ENCODE results near the gene LAMA2. TPM values are rescaled to one million over a fixed set of nuclear protein-coding genes. Genes with fewer than 3 reads are reported as not detected.

The LAMA2 gene
- total RNA-seq, 1 experiment from 2014 or later: 17.6 TPM

DNA sequence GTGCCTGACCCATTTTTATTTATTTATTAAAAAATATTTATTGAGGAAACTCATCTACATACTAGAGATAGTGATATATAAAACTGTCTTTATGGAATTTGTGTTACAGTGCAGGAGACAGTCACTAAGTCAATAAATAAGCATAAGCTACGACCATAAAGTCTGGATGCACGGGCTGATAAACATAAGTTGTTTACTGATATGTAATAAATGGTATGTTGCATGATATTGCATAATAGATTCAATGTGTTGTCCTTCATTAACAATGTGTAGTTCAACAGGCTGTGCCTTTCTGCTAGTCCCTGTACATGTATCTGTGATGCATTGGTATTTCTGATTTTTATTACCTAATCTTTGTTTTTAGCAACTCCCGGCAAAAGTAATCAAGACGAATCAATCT, 515.8 kb downstream of the LAMA2 start:
- Histone ChIP-seq H3K36me3 (no peaks in the 10 kb centered on the region), H3K4me1 (no peaks in the 10 kb centered on the region), H3K27me3 (no peaks in the 10 kb centered on the region), H3K27ac (no peak overlapping the region), H3K9me3 (replicated peaks) (no peaks in the 10 kb centered on the region), H3K4me3 (no peak overlapping the region)
- DNase-seq: no peak

DNA sequence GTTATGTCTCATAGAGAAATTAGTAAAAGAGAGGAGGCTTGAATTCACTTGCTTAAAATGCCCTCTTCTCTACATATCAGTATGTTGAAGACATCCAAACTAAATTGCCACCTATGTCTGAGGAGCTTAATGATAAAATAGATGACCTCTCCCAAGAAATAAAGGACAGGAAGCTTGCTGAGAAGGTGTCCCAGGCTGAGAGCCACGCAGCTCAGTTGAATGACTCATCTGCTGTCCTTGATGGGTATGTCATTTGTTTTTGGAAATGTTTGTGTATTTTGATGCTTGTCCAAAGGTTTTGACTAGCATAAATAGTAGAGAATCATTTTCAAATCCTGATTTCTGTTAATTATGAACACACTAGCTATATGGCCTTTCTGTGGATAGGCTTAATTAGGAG, 519.3 kb downstream of the LAMA2 start:
- no peak overlapping the region for H3K4me3 ChIP-seq
- H3K9me3 ChIP-seq (replicated peaks): no peaks in the 10 kb centered on the region
- no peak for DNase-seq
- no peaks in the 10 kb centered on the region for H3K36me3 ChIP-seq
- H3K4me1 ChIP-seq: no peaks in the 10 kb centered on the region
- no peak overlapping the region for H3K27ac ChIP-seq
- H3K27me3 ChIP-seq: no peaks in the 10 kb centered on the region

DNA sequence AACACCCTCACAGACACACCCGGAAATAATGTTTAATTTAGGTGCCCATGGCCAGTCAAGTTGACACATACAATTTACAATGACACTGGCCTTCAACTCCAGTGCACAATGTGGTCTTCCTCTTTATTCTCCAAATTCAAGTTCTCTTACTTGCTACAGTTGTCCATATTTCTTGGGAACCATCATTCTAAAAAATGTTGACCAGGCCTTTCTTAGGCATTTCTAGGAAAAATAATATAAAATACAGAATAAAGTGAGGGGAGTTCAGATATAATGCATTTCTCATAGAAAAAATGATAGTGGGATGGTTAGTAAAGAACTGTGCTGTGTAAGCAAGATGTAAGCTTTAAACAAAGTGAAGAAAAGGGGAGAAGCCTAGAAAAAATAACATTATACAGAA, 528.2 kb downstream of the LAMA2 start:
- H3K4me1 ChIP-seq: no peaks in the 10 kb centered on the region
- no peak for DNase-seq
- no peaks in the 10 kb centered on the region for H3K27me3 ChIP-seq
- no peaks in the 10 kb centered on the region for H3K9me3 ChIP-seq (replicated peaks)
- no peak overlapping the region for H3K27ac ChIP-seq
- H3K4me3 ChIP-seq: no peak overlapping the region
- H3K36me3 ChIP-seq: no peaks in the 10 kb centered on the region

DNA sequence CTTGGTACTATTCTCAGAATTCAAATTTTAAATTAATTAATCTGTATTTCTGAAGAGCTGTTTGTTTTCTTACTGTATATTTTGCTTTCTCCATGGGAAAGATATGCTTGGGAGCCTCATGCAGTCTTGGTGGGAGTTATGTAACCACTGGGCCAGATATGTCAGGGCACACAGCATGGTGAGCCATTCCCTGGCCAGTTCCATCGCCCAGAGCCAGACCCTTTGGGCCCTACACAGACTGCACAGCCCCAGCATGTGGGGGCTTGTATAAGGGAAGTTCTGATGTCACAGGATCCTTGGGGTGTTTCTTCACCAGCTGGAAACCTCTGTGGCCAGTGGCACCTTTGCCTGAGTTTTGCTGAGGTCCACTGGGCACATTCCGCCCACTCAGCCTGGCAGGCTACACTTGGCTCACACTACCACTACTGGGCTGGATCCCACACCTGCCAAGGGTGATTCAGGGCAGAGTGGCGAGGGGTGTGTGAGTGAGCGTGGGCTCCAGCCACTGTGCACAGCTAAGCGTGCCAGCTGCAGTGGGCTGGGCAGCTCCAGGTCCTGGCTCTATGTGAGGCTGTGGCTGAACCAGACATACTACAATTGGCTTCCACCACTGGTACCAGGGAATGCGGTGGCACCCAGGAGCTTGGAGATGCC, 533.5 kb downstream of the LAMA2 start:
- H3K36me3 ChIP-seq: no peaks in the 10 kb centered on the region
- no peak for DNase-seq
- no peak overlapping the region for H3K27ac ChIP-seq
- no peaks in the 10 kb centered on the region for H3K27me3 ChIP-seq
- no peaks in the 10 kb centered on the region for H3K9me3 ChIP-seq (replicated peaks)
- H3K4me3 ChIP-seq: no peak overlapping the region
- H3K4me1 ChIP-seq: no peaks in the 10 kb centered on the region

DNA sequence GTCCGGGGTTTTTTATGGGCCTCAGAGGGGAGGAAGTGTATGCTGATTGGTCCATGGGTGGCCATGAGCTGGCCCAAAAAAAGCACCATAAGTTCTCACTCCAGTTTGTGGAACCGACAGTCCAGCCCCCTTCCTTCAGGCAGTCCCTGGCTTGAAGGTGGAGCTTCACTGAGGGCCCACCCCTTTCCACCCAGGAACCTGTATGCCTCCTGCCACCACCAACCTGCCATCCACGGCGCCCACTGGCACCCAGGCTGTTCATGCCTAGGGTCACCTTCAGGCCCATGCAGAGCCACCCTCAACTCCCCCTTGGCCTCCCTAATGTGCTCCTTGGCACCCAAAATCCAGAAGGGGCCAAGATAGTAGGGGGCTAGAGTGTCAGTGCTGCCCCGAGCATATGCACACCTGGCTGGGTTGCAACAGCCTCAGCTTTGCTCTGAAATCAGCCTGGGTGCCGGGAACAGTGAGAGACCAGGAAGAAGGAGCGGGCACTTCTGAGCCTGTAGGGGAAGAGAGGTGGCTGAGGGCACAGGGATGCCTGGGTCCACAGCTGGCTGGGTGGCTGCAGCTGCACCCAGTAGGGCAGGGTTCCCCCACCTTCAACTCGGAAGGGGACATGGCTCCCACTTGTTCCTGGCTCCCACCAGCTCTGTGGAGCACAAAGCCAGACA, 534.6 kb downstream of the LAMA2 start:
- Histone ChIP-seq H3K27me3 (no peaks in the 10 kb centered on the region), H3K4me1 (no peaks in the 10 kb centered on the region), H3K36me3 (no peaks in the 10 kb centered on the region), H3K27ac (no peak overlapping the region), H3K4me3 (no peak overlapping the region), H3K9me3 (replicated peaks) (no peaks in the 10 kb centered on the region)
- no peak for DNase-seq

DNA sequence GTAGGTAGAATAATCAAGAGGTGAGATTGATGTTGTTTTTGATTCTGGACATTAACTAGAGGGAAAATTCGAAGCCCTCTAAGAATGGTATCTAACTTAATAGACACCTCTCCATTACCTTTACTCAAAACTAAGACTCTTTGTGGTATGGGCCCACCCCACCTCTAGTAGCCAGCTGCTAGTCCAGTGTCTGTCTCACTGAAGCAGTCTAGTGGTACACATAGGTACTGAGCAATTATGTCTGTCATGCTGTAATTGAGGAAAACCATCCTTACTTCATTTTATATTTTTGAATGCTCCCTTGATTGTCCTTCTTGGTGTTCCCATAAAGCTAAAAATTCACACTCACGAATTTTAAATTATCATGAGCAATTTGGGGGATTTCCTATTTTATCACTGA, 536.4 kb downstream of the LAMA2 start:
- H3K9me3 ChIP-seq (replicated peaks): no peaks in the 10 kb centered on the region
- H3K4me1 ChIP-seq: no peaks in the 10 kb centered on the region
- H3K27ac ChIP-seq: no peak overlapping the region
- no peak for DNase-seq
- H3K27me3 ChIP-seq: no peaks in the 10 kb centered on the region
- no peak overlapping the region for H3K4me3 ChIP-seq
- H3K36me3 ChIP-seq: no peaks in the 10 kb centered on the region

DNA sequence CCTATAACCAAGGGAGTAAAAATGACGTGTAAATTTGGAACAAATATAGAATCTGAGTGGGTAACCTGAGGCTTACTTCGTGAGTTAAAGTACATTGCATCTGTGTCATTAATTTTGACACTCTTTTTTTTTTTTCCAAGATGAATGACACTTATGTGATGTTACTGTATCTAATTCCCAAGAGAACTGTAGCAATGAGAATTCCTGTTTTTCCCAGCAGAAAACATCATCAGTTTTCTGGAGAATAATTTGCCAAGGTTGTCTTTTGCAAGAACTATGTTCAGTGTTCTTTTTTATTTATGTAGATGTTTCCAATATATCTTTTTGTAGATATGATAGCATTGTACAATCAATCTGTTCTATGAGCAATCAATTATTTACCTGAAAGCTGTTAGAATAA, 543.4 kb downstream of the LAMA2 start:
- no peaks in the 10 kb centered on the region for H3K9me3 ChIP-seq (replicated peaks)
- H3K4me3 ChIP-seq: no peak overlapping the region
- DNase-seq: no peak
- no peak overlapping the region for H3K27ac ChIP-seq
- H3K4me1 ChIP-seq: no peaks in the 10 kb centered on the region
- H3K27me3 ChIP-seq: no peaks in the 10 kb centered on the region
- no peaks in the 10 kb centered on the region for H3K36me3 ChIP-seq

DNA sequence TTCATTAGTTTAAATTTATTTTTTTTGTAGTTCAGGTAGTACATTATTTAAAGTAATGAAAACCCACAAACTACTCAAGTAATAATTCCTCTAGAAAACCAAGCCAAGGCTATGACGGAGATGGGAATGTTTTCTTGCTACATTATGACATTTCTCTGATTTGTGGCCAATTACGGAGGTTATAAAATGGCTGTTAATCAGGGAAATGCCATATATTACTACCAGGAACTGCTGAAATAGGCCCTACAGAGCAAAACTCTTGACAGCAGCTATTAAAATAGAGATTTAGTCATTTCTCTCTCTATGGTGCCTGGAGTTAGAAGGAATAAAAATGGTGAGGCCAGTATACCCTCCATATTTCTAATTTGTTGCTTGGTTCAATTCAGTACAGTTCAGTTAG, 547.0 kb downstream of the LAMA2 start:
- H3K27ac ChIP-seq: no peak overlapping the region
- DNase-seq: no peak
- no peaks in the 10 kb centered on the region for H3K27me3 ChIP-seq
- no peaks in the 10 kb centered on the region for H3K4me1 ChIP-seq
- no peaks in the 10 kb centered on the region for H3K9me3 ChIP-seq (replicated peaks)
- H3K36me3 ChIP-seq: no peaks in the 10 kb centered on the region
- H3K4me3 ChIP-seq: no peak overlapping the region

DNA sequence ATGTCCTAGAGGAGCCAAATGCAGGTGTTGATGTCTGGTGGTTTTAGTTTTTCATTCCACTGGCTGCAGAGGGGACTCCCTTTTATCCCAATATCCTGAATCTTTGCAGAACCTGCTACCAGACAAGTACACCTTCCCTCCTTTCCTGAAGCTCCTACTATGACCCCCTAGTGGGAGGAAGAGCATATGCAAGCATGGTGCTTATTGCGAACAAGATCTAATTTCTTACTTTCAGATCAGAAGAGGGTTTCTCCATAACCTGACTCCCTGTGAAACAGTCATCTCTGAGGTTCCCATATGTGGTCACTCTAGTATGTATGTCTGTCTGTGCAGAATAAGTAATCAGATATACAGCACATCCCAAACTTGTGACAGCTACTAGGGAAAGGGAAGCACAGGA, 549.8 kb downstream of the LAMA2 start:
- Histone ChIP-seq H3K4me1 (no peaks in the 10 kb centered on the region), H3K9me3 (replicated peaks) (no peaks in the 10 kb centered on the region), H3K27ac (no peak overlapping the region), H3K27me3 (no peaks in the 10 kb centered on the region), H3K4me3 (no peak overlapping the region), H3K36me3 (no peaks in the 10 kb centered on the region)
- DNase-seq: peak in 1 of 2 experiments; percentile 6

DNA sequence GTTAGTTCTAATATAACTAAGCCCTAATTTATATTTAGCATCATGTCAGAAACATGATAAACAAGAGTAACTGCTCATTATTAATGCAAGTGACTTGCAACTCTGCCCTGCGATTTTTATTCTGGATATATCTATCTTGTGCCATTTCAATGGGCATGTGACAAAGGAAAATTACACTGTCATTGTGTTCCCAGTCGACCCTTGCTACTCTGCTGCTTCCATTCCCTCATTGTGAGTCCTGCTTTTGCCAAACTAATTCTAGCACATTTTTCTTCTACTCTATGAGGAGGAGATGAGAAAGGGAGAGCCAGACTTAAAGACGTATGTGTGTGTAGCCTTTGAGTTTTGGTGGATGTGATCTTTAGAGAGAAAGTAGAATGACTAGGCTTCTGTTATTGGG, 551.2 kb downstream of the LAMA2 start:
- DNase-seq: no peak
- H3K36me3 ChIP-seq: no peaks in the 10 kb centered on the region
- H3K4me3 ChIP-seq: no peak overlapping the region
- H3K27ac ChIP-seq: no peak overlapping the region
- H3K4me1 ChIP-seq: no peaks in the 10 kb centered on the region
- H3K9me3 ChIP-seq (replicated peaks): no peaks in the 10 kb centered on the region
- no peaks in the 10 kb centered on the region for H3K27me3 ChIP-seq

DNA sequence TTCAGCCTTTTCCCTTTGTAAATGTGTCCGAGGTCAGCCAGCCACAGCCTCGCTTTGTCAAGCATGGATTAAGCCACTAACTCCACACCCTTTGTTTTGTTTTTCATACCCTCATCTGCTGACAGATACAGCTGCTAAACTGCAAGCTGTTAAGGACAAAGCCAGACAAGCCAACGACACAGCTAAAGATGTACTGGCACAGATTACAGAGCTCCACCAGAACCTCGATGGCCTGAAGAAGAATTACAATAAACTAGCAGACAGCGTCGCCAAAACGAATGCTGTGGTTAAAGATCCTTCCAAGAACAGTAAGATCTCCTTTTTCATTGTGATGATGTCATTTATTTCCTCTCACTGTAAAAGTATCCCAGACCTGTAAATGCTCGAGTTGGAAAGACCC, 557.8 kb downstream of the LAMA2 start:
- DNase-seq: peak; percentile 43 to 70
- 0 out of 2 replicates have a peak, but pooled peaks cover 4% of the 10 kb centered on the region for H3K4me1 ChIP-seq
- no peaks in the 10 kb centered on the region for H3K36me3 ChIP-seq
- H3K27ac ChIP-seq: peak overlapping the region; percentile 13
- H3K4me3 ChIP-seq: peak overlapping the region; percentile 11; the same call in 1 of the 2 replicates
- H3K9me3 ChIP-seq (replicated peaks): no peaks in the 10 kb centered on the region
- H3K27me3 ChIP-seq: no peaks in the 10 kb centered on the region

DNA sequence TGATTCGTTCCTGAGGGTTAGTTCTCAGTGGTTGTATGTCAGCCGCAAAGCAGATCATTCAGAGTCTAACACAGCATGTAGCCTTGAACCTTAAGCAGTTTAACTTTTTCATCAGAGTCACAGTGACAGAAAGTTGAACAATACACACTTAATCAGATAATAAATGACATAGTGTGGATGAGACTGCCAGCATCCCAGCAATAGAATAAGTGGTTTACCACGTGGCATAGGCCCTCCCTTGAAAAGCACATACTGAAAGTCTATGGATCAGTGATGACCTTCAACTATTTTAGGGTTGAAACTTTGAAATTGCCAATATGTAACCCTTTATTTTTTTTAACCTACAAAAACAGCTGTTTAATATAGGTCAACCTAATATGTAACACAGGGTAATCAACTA, 561.7 kb downstream of the LAMA2 start:
- no peak for DNase-seq
- Histone ChIP-seq H3K4me1 (0 out of 2 replicates have a peak, but pooled peaks cover 4% of the 10 kb centered on the region), H3K36me3 (no peaks in the 10 kb centered on the region), H3K4me3 (no peak overlapping the region), H3K9me3 (replicated peaks) (no peaks in the 10 kb centered on the region), H3K27ac (no peak overlapping the region), H3K27me3 (no peaks in the 10 kb centered on the region)

DNA sequence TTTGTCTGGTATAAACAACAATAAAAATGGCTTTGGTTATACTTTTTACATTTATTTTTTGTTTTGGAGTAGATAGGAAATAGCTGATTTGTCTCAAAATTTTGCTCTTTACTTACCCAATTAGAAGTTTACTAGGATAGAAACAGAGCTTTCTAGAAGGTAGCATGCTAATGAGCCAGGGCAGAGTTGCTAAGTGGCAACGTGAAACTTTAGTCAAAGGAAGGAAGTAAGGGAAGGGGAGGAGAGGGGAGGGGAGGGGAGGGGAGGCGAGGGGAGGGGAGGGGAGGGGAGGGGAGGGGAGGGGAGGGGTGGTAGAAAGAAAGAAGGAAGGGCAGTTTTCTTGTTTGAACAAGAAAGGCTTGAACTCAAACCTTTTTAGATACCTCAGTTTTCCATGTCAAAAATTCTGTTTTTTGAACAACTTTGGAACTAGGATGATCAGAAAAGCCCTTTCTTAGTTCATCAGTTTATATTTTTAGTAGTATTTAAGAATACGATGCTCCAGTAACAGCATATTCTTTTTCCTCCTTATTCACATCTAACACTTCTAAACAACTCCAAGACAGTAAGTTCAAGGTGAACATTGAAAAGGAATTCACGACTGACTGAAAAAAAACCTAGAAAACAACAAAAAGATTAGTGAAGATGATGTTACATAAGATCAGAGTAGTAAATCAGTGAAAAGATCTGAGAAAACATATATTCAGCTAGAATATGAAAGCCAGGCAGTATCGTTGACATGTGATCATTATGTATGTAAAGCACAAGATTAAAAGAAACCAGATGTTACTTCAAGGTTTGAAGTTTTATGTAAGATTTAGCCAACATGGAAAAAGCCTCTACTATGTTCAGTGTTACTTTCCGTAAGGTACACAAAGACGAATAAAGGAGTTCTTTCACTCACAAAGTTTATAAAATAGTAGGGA, 563.6 kb downstream of the LAMA2 start:
- H3K9me3 ChIP-seq (replicated peaks): no peaks in the 10 kb centered on the region
- no peaks in the 10 kb centered on the region for H3K27me3 ChIP-seq
- no peak overlapping the region for H3K4me3 ChIP-seq
- H3K36me3 ChIP-seq: no peaks in the 10 kb centered on the region
- H3K27ac ChIP-seq: no peak overlapping the region
- DNase-seq: no peak
- no peaks in the 10 kb centered on the region for H3K4me1 ChIP-seq

DNA sequence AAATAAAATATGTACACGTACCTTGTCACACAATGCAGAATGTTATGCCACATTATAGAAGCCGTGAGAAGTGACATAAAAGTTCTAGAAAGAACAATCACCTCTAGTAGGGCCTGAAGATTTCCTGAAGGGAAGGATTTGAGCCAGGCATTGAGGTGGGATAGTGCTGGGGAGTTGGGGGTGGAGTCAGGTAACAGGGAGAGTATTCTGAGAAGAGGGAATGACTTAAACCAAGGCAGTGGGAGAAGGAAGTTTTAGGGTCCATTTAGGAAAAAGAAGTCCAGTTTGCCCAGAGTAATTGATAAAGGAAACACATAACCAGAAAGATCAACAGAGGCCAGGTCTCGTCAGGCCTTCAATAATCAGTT, 564.2 kb downstream of the LAMA2 start:
- H3K36me3 ChIP-seq: no peaks in the 10 kb centered on the region
- H3K4me1 ChIP-seq: no peaks in the 10 kb centered on the region
- no peak for DNase-seq
- no peaks in the 10 kb centered on the region for H3K27me3 ChIP-seq
- H3K27ac ChIP-seq: no peak overlapping the region
- no peak overlapping the region for H3K4me3 ChIP-seq
- H3K9me3 ChIP-seq (replicated peaks): no peaks in the 10 kb centered on the region

DNA sequence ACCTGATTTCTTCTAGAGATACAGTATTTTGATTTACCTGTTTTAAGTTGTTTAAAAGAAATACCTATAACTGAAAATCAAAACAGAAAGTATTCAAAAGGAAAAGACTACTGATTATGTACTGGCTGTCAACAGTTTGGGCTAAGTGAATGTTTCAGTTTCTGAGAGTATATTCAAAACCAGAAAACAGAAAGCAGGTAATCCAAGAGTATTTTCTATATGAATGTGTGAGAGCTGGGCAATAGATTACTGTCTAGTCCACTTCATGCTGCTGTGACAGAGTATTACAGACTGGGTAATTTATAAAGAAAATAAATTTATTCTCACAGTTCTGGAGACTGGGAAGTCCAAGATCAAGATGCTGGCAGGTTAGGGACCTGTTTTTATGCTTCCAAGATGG, 566.0 kb downstream of the LAMA2 start:
- Histone ChIP-seq H3K4me1 (no peaks in the 10 kb centered on the region), H3K4me3 (no peak overlapping the region), H3K27ac (no peak overlapping the region), H3K36me3 (no peaks in the 10 kb centered on the region), H3K27me3 (no peaks in the 10 kb centered on the region), H3K9me3 (replicated peaks) (no peaks in the 10 kb centered on the region)
- no peak for DNase-seq
